WTC11 (cell line): ENCODE results near the gene RAPGEF5. TPM values are rescaled to one million over a fixed set of nuclear protein-coding genes. Genes with fewer than 3 reads are reported as not detected.

Source experiments
- ATAC-seq: fragments of 200-7000 bp; cut with Tn5 transposase; 2 replicates; pipeline ENCODE4 v1.10.0; 2021; ENCODE audit warnings: mild to moderate bottlenecking, moderate library complexity
- CTCF ChIA-PET: fragments of 300-600 bp; sonication (Branson Sonifier 250); formaldehyde crosslinking; loops from one replicate; lab custom pipeline; 2021; ENCODE audit warnings: antibody characterized with exemption; lab: Charles Lee
- POLR2A ChIA-PET: fragments of 350-600 bp; sonication (Branson Sonifier 250); formaldehyde crosslinking; loops from one replicate; lab custom pipeline; 2021; ENCODE audit warnings: antibody characterized with exemption; lab: Charles Lee
- DNase-seq: peaks from one replicate; pipeline ENCODE4 v3.0.0; 2021; ENCODE audit warnings: low spot score
- H3K27ac Mint-ChIP-seq: 2 replicates; pipeline ENCODE4 v1.8.0; 2021; ENCODE audit warnings: mixed read lengths
- H3K27me3 Mint-ChIP-seq: 2 replicates; pipeline ENCODE4 v1.8.0; 2021; ENCODE audit warnings: low read depth, mild to moderate bottlenecking, moderate library complexity, mixed read lengths
- H3K36me3 Mint-ChIP-seq: 2 replicates; pipeline ENCODE4 v1.8.0; 2021; ENCODE audit warnings: mixed read lengths
- H3K4me1 Mint-ChIP-seq: 2 replicates; pipeline ENCODE4 v1.8.0; 2022; ENCODE audit warnings: mixed read lengths
- H3K4me3 Mint-ChIP-seq: 2 replicates; pipeline ENCODE4 v1.8.0; 2021; ENCODE audit warnings: mild to moderate bottlenecking, moderate library complexity, mixed read lengths
- H3K9me3 Mint-ChIP-seq: 2 replicates; pipeline ENCODE4 v1.8.0; 2021; ENCODE audit warnings: mixed read lengths
- CBFB ChIP-seq: sonication (generic); formaldehyde crosslinking; IDR thresholded peaks from 2 replicates; pipeline ENCODE4 v1.8.1; 2022; ENCODE audit warnings: mild to moderate bottlenecking, low read depth, missing genetic modification reagents
- FOXJ3 ChIP-seq: sonication (generic); formaldehyde crosslinking; IDR thresholded peaks from 2 replicates; pipeline ENCODE4 v1.9.0; 2021; ENCODE audit warnings: missing genetic modification reagents, mild to moderate bottlenecking, borderline replicate concordance
- MXD4 ChIP-seq: fragments of 250-450 bp; sonication (Bioruptor Pico); IDR thresholded peaks from 2 replicates; pipeline ENCODE4 v1.8.0; 2021; ENCODE audit warnings: mild to moderate bottlenecking, moderate library complexity, borderline replicate concordance
- NFYB ChIP-seq: sonication (generic); formaldehyde crosslinking; conservative IDR thresholded peaks from 2 replicates; pipeline ENCODE4 v1.8.0; 2022; ENCODE audit warnings: low read depth, missing genetic modification reagents
- NR1H2 ChIP-seq: sonication (generic); formaldehyde crosslinking; IDR thresholded peaks from 2 replicates; pipeline ENCODE4 v1.9.0; 2021; ENCODE audit warnings: mild to moderate bottlenecking, moderate library complexity, missing genetic modification reagents
- RELA ChIP-seq: sonication (generic); formaldehyde crosslinking; IDR thresholded peaks from 2 replicates; pipeline ENCODE4 v1.8.1; 2022; ENCODE audit warnings: missing genetic modification reagents, mild to moderate bottlenecking, borderline replicate concordance
- RORB ChIP-seq: fragments of 250-450 bp; sonication (Bioruptor Pico); IDR thresholded peaks from 2 replicates; pipeline ENCODE4 v1.9.0; 2021; ENCODE audit warnings: mild to moderate bottlenecking
- SMAD4 ChIP-seq: sonication (generic); formaldehyde crosslinking; IDR thresholded peaks from 2 replicates; pipeline ENCODE4 v1.8.0; 2022; ENCODE audit warnings: mild to moderate bottlenecking, missing genetic modification reagents
- SP1 ChIP-seq: sonication (generic); formaldehyde crosslinking; conservative IDR thresholded peaks from 2 replicates; pipeline ENCODE4 v1.8.1; 2022; ENCODE audit warnings: missing genetic modification reagents
- ZNF263 ChIP-seq: sonication (generic); formaldehyde crosslinking; IDR thresholded peaks from 2 replicates; pipeline ENCODE4 v1.8.1; 2022; ENCODE audit warnings: low read depth, mild to moderate bottlenecking, moderate library complexity, missing genetic modification reagents
- total RNA-seq: library from RNA; stranded (reverse); gene quantifications from 3 replicates; pipeline ENCODE4 v1.2.3, GENCODE V29; 2021
- TF ChIP-seq, protein P1 (sequence below): fragments of 250-450 bp; sonication (Bioruptor Pico); conservative IDR thresholded peaks from 2 replicates; pipeline ENCODE4 v1.9.0; 2021; ENCODE audit warnings: mild to moderate bottlenecking
- TF ChIP-seq, protein P2 (sequence below): sonication (generic); formaldehyde crosslinking; IDR thresholded peaks from 2 replicates; pipeline ENCODE4 v1.8.1; 2022; ENCODE audit warnings: low read depth, missing genetic modification reagents, borderline replicate concordance
- TF ChIP-seq, protein P3 (sequence below): sonication (generic); formaldehyde crosslinking; IDR thresholded peaks from 2 replicates; pipeline ENCODE4 v1.8.1; 2023; ENCODE audit warnings: mild to moderate bottlenecking, missing genetic modification reagents
- TF ChIP-seq, protein P4 (sequence below): sonication (generic); formaldehyde crosslinking; IDR thresholded peaks from 2 replicates; pipeline ENCODE4 v1.8.1; 2022; ENCODE audit warnings: low read depth, mild to moderate bottlenecking, moderate library complexity, missing genetic modification reagents, borderline replicate concordance
- TF ChIP-seq, protein P5 (sequence below): sonication (generic); formaldehyde crosslinking; IDR thresholded peaks from 2 replicates; pipeline ENCODE4 v1.8.0; 2022; ENCODE audit warnings: mild to moderate bottlenecking, missing genetic modification reagents

The RAPGEF5 gene
- total RNA-seq, 1 experiment from 2014 or later, result 12.3 TPM

DNA sequence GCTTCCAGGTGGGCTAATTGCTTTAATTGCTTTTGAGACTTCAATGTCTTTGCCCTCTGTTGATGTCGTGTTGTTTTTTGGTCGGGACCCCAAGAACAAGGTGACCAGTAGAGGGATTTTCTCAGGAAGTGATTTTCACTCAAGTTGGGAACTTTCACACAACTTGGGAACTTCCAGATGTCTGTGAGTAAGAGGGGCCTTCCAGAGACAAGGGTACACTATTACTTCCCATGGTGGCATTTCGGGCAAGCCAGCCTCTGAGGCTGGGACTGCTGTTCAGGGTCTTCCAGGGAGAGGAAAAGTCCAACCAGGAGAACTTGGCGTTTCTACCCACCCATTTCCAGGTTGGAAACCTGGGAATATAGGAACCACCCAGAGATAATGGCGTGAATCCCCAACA lies 241.3 kb downstream of the RAPGEF5 start:
- no peak for TF ChIP-seq MXD4 (CRISPR knock-in tag)
- TF ChIP-seq, protein P1, sequence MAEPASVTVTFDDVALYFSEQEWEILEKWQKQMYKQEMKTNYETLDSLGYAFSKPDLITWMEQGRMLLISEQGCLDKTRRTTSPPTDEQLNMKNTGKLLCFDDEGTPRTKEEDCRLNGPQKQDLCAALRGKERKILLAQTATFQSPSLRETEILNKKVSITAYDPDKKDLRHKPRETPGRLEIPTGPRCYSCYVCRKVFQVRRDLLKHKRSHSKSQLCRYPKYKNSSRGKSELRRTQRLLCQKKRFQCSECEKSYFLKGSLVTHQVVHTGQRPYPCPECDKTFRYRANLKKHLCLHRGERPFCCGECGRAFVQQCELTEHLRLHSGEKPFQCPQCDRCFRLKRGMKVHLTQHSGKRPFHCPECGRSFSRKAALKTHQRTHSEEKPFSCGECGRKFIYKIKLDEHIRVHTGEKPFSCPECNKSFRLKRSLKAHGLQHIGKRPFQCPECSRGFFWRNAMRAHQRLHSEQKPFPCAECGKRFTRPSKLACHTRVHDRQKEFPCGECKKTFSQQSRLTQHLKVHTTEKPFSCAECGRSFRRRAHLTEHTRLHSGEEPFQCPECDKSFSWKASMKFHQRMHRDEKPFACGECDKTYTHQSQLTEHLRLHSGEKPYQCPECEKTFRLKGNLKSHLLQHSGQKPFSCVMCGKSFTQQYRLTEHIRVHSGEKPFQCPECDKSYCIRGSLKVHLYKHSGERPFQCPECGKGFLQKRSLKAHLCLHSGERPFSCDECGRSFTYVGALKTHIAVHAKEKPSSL (CRISPR knock-in tag), result no peak
- no peak for TF ChIP-seq NR1H2
- TF ChIP-seq, protein P2, sequence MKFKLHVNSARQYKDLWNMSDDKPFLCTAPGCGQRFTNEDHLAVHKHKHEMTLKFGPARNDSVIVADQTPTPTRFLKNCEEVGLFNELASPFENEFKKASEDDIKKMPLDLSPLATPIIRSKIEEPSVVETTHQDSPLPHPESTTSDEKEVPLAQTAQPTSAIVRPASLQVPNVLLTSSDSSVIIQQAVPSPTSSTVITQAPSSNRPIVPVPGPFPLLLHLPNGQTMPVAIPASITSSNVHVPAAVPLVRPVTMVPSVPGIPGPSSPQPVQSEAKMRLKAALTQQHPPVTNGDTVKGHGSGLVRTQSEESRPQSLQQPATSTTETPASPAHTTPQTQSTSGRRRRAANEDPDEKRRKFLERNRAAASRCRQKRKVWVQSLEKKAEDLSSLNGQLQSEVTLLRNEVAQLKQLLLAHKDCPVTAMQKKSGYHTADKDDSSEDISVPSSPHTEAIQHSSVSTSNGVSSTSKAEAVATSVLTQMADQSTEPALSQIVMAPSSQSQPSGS (CRISPR knock-in tag), result no peak
- TF ChIP-seq, protein P3, sequence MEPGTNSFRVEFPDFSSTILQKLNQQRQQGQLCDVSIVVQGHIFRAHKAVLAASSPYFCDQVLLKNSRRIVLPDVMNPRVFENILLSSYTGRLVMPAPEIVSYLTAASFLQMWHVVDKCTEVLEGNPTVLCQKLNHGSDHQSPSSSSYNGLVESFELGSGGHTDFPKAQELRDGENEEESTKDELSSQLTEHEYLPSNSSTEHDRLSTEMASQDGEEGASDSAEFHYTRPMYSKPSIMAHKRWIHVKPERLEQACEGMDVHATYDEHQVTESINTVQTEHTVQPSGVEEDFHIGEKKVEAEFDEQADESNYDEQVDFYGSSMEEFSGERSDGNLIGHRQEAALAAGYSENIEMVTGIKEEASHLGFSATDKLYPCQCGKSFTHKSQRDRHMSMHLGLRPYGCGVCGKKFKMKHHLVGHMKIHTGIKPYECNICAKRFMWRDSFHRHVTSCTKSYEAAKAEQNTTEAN, result no peak
- TF ChIP-seq CBFB (CRISPR knock-in tag), result no peak
- TF ChIP-seq, protein P4, sequence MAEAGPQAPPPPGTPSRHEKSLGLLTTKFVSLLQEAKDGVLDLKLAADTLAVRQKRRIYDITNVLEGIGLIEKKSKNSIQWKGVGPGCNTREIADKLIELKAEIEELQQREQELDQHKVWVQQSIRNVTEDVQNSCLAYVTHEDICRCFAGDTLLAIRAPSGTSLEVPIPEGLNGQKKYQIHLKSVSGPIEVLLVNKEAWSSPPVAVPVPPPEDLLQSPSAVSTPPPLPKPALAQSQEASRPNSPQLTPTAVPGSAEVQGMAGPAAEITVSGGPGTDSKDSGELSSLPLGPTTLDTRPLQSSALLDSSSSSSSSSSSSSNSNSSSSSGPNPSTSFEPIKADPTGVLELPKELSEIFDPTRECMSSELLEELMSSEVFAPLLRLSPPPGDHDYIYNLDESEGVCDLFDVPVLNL (CRISPR knock-in tag), result no peak
- TF ChIP-seq NFYB (CRISPR knock-in tag), result no peak
- ChIA-PET POLR2A (interaction anchor here (0.6 kb wide), 1 partner anchor 171 kb away, joined by 4 read pairs; no protein-coding TSS in a partner anchor), CTCF (interaction anchor here (1.3 kb wide), 1 partner anchor 384 kb away, joined by 4 read pairs; the partner anchor contains the start of gene STEAP1B)
- Mint-ChIP-seq H3K9me3 (no peaks in the 10 kb centered on the region), H3K27me3 (no peaks in the 10 kb centered on the region), H3K4me3 (no peak overlapping the region), H3K36me3 (no peaks in the 10 kb centered on the region), H3K4me1 (no peaks in the 10 kb centered on the region), H3K27ac (no peak overlapping the region)
- no peak for DNase-seq
- no peak for ATAC-seq

DNA sequence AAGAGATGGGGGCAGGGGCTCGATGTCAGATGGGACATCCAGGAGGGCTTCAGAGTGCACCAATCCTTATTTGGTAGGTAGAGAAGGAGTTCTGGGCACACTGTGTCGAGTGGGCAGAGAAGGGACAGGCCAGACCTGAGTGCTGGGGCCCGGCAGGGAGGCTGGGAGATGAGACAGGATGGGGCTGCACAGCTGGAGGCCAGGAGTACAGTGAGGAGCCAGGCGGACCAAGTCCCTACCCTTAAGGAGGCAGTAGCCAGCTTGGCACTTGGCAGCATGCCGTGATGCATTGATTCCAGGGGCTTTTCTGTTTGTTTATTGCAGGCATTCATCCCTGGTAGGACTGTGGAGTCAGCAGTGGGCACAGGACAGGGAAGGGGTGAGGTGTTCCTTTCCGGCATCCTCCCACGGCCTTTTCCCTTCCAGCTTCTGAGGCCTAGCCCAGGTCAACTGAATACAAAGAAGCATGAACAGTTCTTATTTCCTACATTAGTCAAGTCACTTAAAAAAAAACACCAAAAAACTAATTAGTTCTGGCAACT lies 242.4 kb downstream of the RAPGEF5 start:
- CTCF ChIA-PET, result interaction anchor here (0.6 to 1.0 kb wide), 2 partner anchors 338 to 342 kb away, joined by 3 read pairs; no protein-coding TSS in a partner anchor
- Mint-ChIP-seq H3K9me3 (no peaks in the 10 kb centered on the region), H3K4me1 (peaks cover 3% of the 10 kb centered on the region; the same call in 1 of the 2 replicates), H3K27ac (no peak overlapping the region), H3K36me3 (no peaks in the 10 kb centered on the region), H3K27me3 (no peaks in the 10 kb centered on the region)
- no peak for DNase-seq
- POLR2A ChIA-PET, result no interaction called here
- ATAC-seq, result no peak
- TF ChIP-seq RELA (no peak), NFYB (CRISPR knock-in tag) (no peak), FOXJ3 (CRISPR knock-in tag) (no peak), RORB (CRISPR knock-in tag) (no peak), ZNF263 (CRISPR knock-in tag) (no peak), SMAD4 (CRISPR knock-in tag) (no peak), SP1 (CRISPR knock-in tag) (no peak)
- TF ChIP-seq, protein P5, sequence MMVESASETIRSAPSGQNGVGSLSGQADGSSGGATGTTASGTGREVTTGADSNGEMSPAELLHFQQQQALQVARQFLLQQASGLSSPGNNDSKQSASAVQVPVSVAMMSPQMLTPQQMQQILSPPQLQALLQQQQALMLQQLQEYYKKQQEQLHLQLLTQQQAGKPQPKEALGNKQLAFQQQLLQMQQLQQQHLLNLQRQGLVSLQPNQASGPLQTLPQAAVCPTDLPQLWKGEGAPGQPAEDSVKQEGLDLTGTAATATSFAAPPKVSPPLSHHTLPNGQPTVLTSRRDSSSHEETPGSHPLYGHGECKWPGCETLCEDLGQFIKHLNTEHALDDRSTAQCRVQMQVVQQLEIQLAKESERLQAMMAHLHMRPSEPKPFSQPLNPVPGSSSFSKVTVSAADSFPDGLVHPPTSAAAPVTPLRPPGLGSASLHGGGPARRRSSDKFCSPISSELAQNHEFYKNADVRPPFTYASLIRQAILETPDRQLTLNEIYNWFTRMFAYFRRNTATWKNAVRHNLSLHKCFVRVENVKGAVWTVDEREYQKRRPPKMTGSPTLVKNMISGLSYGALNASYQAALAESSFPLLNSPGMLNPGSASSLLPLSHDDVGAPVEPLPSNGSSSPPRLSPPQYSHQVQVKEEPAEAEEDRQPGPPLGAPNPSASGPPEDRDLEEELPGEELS (CRISPR knock-in tag), result no peak
- TF ChIP-seq, all 79 proteins: peak for 0
- no peak overlapping the region for H3K4me3 Mint-ChIP-seq
